ENCODE data around the gene SUGP1.

GRCh38 chr19:19320361-19321140 lies at the start of gene SUGP1, which contains the start of gene MAU2:
- TF ChIP-seq CTCF (IDR thresholded peaks at IDR 0.05), result peak in 2 of 3 experiments; percentile 50 to 61
- TF ChIP-seq POLR2A (IDR thresholded peaks at IDR 0.05), result peak in 1 of 2 donors; percentile 34
